Body of pancreas (tissue), 4 donors: ENCODE results near the gene ACAP3. TPM values are rescaled to one million over a fixed set of nuclear protein-coding genes. Genes with fewer than 3 reads are reported as not detected.

Source experiments
- ATAC-seq: fragments of 150-250 bp; one replicate; pipeline ENCODE4 v1.9.1; 2016
- DNase-seq, 4 donors: peaks; one replicate each; pipeline ENCODE4 v3.0.0-alpha.2; 2019
- H3K27ac ChIP-seq, 4 donors: fragments of 200-600 bp; sonication (generic); 1 replicate in 3 of 4; 2 replicates in 1 of 4; pipeline versions ENCODE4 v1.5.1 to v1.6.1; 2016 to 2019; ENCODE audit warnings: mild to moderate bottlenecking in 1 of 4, mixed read lengths in 1 of 4, moderate library complexity in 1 of 4
- H3K27me3 ChIP-seq, 2 donors: fragments of 200-600 bp; sonication (generic); one replicate each; pipeline ENCODE4 v1.6.0; 2016; ENCODE audit warnings: mild to moderate bottlenecking in 1 of 2
- H3K36me3 ChIP-seq, 2 donors: fragments of 200-600 bp; sonication (generic); replicated peaks in 1 of 2; 2 replicates each; pipeline ENCODE4 v1.5.1; 2016; ENCODE audit warnings: low read depth in 2 of 2; ENCODE audit not compliant: insufficient read depth in 1 of 2
- H3K4me1 ChIP-seq: fragments of 200-600 bp; sonication (generic); one replicate; pipeline ENCODE4 v1.6.0; 2016
- H3K4me3 ChIP-seq, 2 donors: fragments of 200-600 bp; sonication (generic); 1 replicate in 1 of 2; 2 replicates in 1 of 2; pipeline ENCODE4 v1.5.1; 2016 to 2019
- H3K9me3 ChIP-seq, 3 donors: fragments of 200-600 bp; sonication (generic); 1 replicate in 2 of 3; 2 replicates in 1 of 3; pipeline ENCODE4 v1.5.1; 2016
- POLR2A ChIP-seq, 3 donors: fragments of 450-650 bp; IDR thresholded peaks; one replicate each; pipeline ENCODE4 v1.6.1; 2016; ENCODE audit warnings: antibody characterized with exemption in 3 of 3, mild to moderate bottlenecking in 2 of 3
- WGBS, 2 donors: methylation state at CpG; one replicate each; pipeline ENCODE4 v1.1.5; 2017; 5-methylcytosine and 5-hydroxymethylcytosine counted together
- intact Hi-C: fragments of 100-400 bp; cut with DNase I; formaldehyde crosslinking; loops from one replicate; pipeline ENCODE4 v1.15.1; 2023
- total RNA-seq, 2 donors: library from RNA; depleted of rRNA; stranded (reverse); fragments of >200 nt; gene quantifications; one replicate each; pipeline ENCODE4 v1.1.0, GENCODE V29; 2016
- TF ChIP-seq, protein P1 (sequence below), 7 experiments: fragments of 450-650 bp in 4 of 7; fragments of 200-600 bp in 3 of 7; sonication (generic) in 3 of 7; IDR thresholded peaks; one replicate each; pipeline ENCODE4 v1.5.1; 2016 to 2019; ENCODE audit warnings: antibody characterized with exemption in 7 of 7

The ACAP3 gene
- total RNA-seq, 2 donors from 2014 or later, result 37.9 to 53.7 TPM

DNA sequence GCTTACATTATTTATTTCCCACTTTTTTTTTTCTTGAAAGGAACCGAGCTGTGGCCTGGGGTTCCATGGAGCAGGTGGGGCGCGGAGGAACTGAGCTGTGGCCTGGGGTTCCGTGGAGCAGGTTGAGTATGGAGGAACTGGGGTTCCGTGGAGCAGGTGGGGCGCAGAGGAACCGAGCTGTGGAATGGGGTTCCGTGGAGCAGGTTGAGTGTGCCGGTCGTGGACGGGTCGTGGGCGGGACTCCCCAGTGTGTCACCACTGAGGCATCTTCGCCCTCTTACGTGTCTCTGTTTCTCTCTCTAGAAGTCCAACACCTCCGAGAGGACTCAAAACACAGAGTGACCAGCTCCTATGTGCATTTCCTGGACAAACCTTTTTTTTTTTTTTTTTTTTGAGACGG is 28.7 kb downstream of the ACAP3 start:
- peaks cover 21% of the 10 kb centered on the region for H3K4me1 ChIP-seq
- ATAC-seq (no peak), DNase-seq (no peak)
- H3K36me3 ChIP-seq, result no peaks in the 10 kb centered on the region
- H3K27me3 ChIP-seq, result no peaks in the 10 kb centered on the region
- TF ChIP-seq, protein P1, sequence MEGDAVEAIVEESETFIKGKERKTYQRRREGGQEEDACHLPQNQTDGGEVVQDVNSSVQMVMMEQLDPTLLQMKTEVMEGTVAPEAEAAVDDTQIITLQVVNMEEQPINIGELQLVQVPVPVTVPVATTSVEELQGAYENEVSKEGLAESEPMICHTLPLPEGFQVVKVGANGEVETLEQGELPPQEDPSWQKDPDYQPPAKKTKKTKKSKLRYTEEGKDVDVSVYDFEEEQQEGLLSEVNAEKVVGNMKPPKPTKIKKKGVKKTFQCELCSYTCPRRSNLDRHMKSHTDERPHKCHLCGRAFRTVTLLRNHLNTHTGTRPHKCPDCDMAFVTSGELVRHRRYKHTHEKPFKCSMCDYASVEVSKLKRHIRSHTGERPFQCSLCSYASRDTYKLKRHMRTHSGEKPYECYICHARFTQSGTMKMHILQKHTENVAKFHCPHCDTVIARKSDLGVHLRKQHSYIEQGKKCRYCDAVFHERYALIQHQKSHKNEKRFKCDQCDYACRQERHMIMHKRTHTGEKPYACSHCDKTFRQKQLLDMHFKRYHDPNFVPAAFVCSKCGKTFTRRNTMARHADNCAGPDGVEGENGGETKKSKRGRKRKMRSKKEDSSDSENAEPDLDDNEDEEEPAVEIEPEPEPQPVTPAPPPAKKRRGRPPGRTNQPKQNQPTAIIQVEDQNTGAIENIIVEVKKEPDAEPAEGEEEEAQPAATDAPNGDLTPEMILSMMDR (IDR thresholded peaks at IDR 0.05), result no peak
- no peak for TF ChIP-seq POLR2A (IDR thresholded peaks at IDR 0.05)
- no peak overlapping the region for H3K4me3 ChIP-seq
- H3K27ac ChIP-seq, result no peak overlapping the region
- WGBS, 2 donors, result 94% methylated on average over 17 of the region's 17 CpGs
- no peaks in the 10 kb centered on the region for H3K9me3 ChIP-seq
- intact Hi-C loops, result no loop called here

- Histone ChIP-seq H3K36me3 (no peaks in the 10 kb centered on the region), H3K4me1 (peaks cover 21% of the 10 kb centered on the region), H3K4me3 (no peak overlapping the region), H3K27me3 (no peaks in the 10 kb centered on the region), H3K9me3 (no peaks in the 10 kb centered on the region), H3K27ac (no peak overlapping the region)
- intact Hi-C loops, result no loop called here
- TF ChIP-seq, protein P1 (IDR thresholded peaks at IDR 0.05), result no peak
- TF ChIP-seq POLR2A (IDR thresholded peaks at IDR 0.05), result no peak
- DNase-seq (no peak), ATAC-seq (no peak)
- 92% methylated on average over 12 of the region's 13 CpGs for WGBS, 2 donors
Observed at GRCh38 chr1:1278620-1279019, 29.1 kb downstream of the ACAP3 start.

DNA sequence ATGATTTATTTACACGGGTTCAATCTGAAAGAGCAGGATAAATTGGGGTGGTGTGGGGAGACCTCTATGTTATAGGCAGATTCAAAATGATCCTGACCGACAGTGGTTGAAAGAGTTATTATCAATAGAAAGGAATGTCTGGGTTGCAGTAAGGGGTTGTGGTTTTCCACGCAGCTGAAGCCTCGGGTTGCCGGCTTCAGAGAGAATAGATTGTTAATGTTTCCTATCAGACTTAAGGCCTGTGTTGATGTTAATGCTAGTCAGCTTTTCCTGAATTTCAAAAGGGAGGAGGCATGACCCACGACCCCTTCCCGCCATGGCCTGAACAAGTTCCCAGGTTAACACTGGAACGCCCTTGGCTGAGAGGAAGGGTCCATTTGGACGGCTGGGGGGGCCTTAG is 31.9 kb downstream of the ACAP3 start:
- intact Hi-C loops, result no loop called here
- no peak for TF ChIP-seq POLR2A (IDR thresholded peaks at IDR 0.05)
- TF ChIP-seq, protein P1 (IDR thresholded peaks at IDR 0.05), result no peak
- DNase-seq (no peak), ATAC-seq (no peak)
- Histone ChIP-seq H3K4me3 (no peak overlapping the region), H3K27ac (no peak overlapping the region), H3K36me3 (no peaks in the 10 kb centered on the region), H3K4me1 (peaks cover 25% of the 10 kb centered on the region), H3K27me3 (no peaks in the 10 kb centered on the region), H3K9me3 (no peaks in the 10 kb centered on the region)
- WGBS, 2 donors, result 77 to 78% methylated on average over 9 of the region's 9 CpGs

DNA sequence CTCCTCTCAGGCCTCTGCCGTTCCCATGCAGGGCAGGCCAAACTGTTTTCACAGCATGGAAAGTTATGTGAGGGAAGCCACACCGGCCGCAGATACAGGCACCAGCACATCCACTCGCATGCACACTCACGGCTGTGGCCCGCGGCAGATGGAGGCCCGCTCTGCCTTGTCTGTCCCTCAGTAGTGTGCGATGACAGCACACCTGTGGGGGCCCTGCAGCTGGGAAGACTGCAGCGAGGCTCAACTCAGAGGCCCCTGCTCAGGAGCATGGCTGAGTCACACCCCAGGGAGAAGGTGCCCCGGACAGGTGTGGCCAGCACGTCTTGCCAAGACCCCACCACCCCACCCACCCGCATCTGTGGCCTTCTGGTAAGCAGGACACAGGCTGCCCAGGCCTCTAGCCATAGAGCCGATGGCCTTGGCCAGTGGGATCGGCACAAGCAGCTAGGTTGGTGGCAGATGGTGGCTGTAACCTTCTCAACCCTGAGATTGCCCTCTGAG is 32.7 kb downstream of the ACAP3 start:
- ATAC-seq, result no peak
- DNase-seq, result no peak

More for the DNA sequence above, 32.7 kb downstream of the ACAP3 start:
- WGBS, 2 donors, result 66 to 87% methylated on average over 3 to 15 of the region's 15 CpGs
- Histone ChIP-seq H3K36me3 (no peaks in the 10 kb centered on the region), H3K27me3 (no peaks in the 10 kb centered on the region), H3K9me3 (no peaks in the 10 kb centered on the region), H3K4me1 (peaks cover 34% of the 10 kb centered on the region), H3K4me3 (no peak overlapping the region), H3K27ac (no peak overlapping the region)
- intact Hi-C loops, result no loop called here
- TF ChIP-seq, protein P1 (IDR thresholded peaks at IDR 0.05), result no peak
- TF ChIP-seq POLR2A (IDR thresholded peaks at IDR 0.05), result no peak
